ENCODE measurements around the gene CTIF.
"Not testable (repeated sequence)": the region's sequence is repeated elsewhere in the genome, so short reads cannot be mapped to it uniquely, and the experiment has no call there.

The CTIF gene

DNA sequence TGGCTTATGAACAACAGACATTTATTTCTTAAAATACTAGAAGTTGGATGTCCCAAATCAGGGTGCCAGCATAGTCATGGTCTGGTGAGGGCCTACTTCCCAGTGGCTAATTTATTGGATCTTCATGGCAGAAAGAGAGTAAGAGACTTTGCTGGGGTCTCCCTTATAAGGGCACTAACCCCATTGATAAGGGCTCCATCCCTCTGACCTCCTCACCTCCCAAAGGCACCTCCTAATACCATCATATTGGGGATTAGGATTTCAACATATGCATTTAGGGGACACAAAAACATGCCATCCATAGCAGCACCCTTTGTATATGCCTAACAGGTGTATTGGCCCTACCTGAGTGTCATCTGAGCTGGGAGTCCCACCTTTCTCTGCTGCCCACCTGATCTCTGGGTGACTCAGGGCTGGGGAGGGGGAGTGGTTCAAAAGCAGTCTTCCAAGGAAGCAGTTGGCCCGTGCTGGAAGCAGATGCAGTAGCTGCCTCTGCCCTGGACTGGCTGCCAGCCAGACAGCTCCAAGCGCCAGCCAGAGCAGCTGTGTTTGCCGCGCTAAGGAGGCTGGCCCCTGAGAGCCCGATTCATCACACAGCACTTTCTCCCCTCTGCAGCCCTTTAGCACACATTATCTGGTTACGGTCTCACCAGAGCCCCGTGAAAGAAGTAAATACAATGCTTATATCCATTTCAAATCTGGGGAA lies 327.4 kb downstream of the CTIF start:
- no peak for DNase-seq (ENCODE audit: low read depth in 2 of 2)

DNA sequence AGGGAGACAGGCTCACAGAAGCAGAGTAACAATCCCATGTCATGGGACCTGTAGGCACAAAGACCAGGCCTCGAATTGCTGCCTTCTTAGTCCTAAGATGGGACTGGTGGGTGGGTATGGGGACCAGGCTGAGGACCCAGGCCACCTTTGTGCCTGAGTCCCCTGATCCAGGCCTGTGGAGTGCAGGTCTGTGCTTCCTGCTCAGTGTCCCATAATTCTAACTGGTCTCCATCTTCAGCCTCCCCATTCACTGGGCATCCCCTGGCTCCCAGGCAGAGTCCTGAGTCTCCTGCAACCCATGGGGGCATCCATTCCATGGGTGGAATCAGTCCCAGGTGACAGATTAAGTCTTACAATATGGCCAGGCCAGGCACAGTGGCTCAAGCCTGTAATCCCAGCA lies 328.0 kb downstream of the CTIF start:
- no peak for DNase-seq (ENCODE audit: low read depth in 2 of 2)

DNA sequence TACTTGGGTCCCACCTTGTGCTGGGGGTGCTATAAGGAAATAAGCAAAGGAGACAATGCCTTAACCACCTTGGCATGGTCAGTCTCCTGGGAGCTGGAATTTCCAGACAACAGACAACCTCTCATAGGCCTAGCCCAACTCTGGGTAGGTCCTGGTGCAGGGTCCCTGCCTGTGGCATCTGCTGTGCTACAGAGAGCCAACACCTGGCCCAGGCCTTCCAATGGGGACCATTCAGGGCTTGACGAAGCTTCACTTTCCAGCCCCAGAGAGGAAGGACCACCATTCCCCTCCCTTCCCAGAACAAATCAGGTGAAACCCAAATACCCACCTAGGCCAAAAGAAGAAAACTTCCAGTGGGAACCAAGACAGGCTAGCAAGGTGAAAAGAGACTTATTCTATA lies 329.1 kb downstream of the CTIF start:
- no peak for DNase-seq (ENCODE audit: low read depth in 2 of 2)

DNA sequence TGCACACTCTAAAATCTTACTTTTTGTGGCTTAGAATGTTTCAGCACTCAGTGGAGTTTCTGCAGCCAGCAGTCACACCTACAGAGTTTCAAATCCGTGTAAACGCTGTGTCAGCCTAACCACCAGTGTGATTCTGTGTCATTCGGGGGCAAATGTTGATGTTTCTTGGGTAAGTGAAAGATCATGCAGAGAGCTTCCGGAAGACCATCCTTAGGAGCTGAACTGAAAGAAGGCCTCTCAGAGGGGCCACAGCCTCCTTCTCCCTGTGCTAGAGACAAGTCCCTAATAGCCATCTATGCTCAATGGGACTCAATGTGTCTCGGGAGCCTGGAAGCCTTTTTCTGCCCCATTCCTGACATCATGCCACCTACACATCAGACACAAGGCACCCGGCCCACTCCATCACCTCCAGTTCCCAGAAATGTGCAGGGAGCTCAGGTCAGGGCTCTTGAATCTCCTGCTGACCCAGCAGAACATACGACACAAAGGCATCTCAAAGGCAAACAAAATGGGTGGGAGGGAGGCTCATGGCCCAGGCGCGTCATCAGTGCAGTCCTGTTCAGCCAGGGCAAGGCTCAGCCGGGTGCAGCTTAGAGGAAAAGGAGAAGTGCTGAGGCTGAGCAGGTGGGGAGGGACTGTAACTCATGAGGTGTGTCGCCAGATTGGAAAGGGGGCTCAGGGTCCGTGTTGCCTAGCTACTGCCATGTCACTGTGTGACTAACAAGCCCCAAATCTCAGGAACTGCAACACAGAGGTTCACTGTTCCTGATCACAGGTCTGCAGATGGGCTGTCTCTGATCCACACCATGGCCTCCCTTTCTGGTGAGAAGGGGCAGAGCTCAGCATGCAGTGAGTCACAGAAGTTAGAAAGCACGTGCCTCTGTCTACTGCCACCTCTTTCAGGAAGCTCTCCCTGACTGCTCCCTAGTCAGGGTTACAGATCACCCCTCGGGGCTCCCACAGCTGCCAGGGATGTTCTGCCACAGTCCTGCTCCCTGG lies 329.9 kb downstream of the CTIF start:
- DNase-seq (ENCODE audit: low read depth in 2 of 2), result peak; percentile 51

DNA sequence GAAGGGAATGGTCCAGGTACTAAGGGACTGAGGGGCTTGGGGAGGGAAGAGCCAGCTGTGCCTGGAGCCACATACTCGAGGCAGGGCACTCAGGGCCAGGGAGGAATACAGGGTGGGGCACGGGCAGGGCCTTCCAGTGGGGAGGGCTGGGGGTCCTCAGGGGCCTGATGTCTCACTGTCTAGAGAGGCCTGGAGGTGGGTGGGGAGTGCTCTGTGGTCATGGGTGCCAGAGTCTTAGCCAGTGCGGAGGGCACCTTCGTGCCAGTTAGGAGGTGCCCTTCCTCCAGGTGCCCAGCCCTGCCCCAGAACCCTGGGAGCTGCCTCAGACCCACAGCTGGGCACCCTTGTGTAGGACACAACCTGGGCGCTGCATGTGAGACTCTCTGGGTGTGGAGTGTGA lies 330.8 kb downstream of the CTIF start:
- DNase-seq (ENCODE audit: low read depth in 2 of 2), result no peak

DNA sequence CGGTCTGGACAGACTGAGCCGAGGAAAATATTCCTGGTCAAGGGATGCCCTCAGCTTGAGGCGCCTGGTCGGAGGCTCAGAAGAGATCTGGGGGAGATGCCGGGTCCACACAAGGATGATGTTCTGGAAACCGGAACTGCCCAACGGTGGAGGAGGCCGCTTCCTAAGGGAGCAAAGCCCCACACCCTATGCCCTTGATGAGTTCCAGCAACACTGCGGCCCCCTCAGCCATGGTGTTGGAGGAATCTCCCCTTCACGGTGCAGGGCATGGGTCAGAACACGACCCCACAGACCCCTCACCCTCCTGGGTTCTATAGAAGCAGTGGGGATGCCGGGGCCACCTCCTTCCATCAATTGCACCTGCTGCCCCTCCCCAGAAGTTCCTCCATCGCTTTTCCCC lies 332.1 kb downstream of the CTIF start:
- not testable (repeated sequence) for DNase-seq (ENCODE audit: low read depth in 2 of 2)

DNA sequence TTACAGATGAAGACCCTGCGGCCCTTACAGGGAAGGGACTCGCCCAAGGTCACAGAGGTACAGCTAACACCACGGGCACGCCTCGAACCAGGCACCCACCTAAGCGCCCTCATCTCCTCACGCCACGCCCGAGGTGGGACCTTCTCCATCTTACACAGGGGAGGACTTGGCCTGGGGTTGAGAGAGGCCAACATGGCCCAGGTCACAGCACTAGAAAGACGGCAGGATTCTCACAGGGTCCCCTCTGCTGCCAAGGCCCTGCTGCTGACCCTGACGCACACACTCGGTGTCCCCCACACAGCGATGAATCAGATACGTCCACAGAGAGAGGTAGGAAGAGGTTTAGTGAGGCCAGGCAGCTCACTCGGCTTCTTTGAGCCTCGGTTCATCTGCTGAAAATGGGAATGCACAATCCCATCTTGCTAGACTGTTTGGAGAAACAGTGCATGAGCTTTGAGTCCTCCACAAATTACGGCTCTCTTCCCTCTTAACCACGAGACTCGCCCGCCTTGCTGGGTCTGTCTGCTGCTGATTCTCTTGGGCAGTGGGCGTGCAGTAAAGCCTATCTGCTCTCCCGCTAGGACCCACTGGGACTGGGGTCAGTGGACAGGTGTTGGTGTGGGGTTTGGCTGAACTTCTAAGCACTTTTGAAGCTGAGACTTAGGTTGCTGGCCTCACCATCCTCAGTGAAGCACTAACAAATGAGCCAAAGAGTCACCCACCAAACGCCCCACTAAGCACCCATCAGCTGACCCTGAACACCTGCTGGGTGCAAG lies 332.7 kb downstream of the CTIF start:
- DNase-seq (ENCODE audit: low read depth in 2 of 2), result no peak

DNA sequence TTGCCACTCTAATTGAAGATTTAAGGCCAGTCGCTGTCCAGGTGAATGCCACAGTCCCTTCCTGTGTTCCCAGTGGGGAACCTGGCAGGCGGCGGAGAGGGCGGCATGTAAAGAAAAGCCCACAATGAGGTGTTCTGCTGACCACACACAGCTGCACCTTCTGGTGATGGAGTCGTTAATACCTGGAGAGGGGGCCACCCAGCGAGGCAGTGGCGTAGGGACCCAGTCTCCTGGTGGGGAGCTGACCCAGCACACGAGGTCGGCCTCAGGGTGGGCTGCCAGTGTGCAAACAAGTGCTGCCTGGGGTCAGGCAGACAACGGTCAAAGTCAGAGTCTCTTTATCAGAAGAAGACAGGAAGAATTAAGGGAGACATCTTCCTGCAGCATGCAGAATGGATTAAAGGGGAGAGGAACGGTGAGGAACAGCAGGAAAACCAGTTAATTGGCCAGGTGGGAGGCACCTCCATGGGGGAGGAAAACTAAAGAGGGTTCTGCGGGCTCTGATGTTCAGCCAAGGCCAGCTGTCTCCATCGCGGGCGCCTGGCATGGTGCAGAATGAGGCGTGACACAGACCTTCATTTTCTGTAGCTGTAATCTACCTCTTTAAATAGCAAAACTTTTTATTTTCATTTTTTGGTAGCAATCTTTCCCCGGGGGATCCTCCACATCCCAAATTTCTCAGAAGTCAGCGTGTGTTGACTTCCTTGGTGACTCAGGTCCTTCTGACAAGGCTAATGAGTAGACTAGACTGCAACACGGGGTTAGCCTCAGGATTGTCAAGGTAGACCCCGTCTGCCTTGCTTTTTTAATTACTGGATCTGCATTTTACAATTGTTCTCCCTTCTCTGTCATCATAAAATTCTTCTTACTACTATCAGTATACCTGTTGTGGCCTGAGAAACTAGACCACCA lies 333.7 kb downstream of the CTIF start:
- no peak for DNase-seq (ENCODE audit: low read depth in 2 of 2)

DNA sequence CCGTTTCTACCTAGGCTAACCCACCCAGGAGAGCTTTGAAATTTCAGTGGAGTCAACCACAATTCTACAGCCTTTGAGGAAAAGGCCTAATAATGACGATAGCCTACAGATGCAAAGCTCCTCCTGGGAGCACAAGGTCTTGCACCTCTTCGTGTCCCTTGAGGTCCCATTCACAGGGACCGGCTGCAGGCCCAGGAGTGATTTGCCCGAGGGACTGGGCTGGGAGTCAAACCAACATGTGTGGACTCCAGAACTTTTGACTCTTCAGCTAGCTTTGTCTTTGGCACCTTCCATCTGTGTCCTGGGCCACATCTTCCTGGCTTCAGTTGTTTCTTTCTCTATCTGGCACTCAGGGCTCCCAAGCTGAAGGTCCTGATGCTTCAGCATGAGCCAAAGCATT lies 335.4 kb downstream of the CTIF start:
- no peak for DNase-seq (ENCODE audit: low read depth in 2 of 2)

DNA sequence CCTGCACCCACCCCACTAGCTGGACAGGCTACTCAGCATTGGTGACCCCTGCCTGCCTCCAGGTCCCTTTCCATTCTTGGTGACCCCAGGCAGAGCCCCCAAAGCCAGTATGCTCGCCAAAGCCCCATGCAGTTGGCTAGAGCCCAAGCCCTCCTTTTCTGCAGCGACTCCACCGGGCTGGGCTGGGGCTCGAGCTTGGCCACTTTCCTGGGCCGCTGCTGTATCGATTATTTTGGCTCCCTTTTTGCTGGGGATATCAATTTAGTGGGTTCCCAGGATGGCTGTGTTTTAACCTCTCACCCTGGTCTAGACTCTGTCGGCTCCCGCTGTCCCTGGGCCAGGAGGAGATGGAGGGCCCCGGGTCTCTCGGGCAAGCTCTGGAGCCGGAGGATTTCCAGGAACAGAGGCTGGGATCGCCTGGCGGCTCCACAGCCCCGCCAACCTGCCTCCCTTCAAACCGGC lies 335.9 kb downstream of the CTIF start:
- no peak for DNase-seq (ENCODE audit: low read depth in 2 of 2)

DNA sequence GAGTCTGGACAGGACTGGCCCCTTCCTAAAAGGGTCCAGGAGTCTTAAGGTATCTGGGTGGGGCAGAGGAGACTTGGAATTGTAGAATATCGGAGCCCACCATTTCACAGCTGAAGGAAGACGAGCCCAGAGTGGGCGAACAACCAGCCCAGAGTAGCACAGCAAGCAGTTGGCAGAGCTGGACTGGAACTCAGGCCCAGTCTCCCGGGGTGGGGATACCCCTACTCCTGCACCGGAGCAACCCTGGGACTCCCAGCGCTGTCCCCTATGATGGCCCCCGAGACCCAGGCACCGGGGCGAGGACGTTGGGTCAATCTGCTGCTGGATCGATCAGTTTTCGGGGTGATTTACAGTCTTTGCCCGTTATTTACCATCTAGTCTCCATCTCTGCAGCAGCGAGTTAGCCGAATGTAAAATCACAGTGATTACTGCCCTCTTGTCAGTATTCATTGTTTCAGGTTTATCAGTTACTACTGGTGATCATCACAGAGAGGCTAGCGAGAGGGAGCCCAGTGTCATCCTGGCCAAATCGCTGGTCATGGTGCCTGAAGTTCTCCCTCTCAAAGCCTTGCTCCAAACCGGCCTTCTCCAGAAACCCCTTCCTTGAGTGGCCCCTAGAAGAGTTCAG lies 336.6 kb downstream of the CTIF start:
- no peak for DNase-seq (ENCODE audit: low read depth in 2 of 2)

DNA sequence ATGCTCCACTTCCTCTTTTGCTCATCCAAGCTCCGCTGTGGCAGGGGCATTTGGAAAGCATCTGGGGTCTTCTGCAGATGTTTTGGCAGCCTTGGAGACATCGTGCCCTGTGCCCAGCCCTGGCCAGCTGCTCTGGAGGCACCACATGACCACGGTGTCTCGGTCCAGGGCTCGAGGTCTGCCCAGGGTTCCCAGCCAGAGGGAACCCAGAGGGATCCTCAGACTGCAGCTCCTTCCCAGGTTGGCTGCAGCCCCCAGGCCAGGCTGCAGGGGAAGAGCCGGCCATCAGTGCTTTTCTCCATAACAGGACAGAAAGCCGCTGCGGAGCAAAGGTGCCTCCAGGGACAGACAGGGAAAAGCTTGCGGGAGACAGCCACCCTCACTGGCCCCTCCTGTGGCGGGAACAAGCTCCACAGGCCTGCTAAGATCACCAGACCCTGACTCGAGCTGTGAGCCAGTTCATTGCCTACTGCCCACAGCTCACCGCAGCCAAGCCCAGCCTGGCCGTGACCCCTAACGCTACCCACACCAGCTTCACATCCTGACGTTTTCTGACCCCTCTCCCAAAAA lies 337.2 kb downstream of the CTIF start:
- DNase-seq (ENCODE audit: low read depth in 2 of 2), result no peak

DNA sequence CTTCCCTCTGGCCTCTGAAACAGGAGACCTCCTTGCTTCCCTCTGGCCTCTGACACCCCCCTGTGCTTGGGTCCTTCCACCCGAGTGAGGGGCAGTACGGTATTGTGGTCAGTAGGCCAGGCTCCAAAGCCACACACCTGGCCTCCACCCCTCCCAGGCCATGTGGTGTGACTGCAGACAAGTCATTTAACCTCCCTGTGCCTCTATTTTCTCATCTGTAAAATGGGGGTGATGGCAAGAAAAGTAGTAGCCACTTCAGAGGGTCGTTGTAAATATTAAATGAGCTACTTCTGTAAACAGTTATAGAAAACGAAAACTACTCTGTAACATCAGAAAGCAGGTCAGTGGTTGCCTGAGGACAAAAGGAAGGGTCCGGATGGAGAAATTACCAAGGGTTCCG lies 337.8 kb downstream of the CTIF start:
- DNase-seq (ENCODE audit: low read depth in 2 of 2), result no peak

DNA sequence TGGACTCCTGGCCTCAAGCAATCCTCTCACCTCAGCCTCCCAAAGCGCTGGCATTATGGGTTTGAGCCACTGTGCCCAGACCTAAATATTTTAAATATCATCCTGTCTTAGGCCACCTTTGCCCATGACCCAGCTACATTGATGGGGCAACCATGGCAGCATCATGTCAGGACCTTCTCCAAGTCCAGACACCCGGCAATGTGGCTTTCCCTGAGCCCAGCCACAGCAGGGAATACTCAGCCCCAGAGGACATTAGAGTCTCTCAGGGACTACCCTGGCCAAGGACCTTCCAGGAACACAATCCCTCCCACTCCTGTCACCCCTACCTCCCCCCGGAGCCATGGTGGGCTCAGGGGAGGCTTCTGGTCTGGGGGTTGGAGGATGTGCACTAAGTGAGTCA lies 339.1 kb downstream of the CTIF start:
- no peak for DNase-seq (ENCODE audit: low read depth in 2 of 2)

DNA sequence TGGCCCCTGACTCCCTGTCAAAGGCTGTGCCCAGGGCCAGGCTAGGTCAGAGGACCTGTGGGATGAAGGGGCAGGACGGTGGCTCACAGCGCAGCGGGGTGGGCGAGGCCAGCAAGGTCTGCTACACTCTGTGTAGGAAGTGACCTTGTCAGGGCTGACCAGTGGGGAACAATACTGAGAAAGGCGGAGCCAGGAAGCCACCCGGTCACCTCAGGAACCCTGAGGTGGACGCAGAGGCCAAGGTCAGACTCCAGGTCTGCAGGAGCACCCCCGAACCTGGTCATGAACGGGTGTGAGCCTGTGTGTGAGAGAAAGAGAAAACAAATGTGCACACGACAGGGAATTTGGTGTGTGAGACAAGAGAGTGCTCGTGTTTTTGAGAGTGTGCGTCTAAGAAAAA lies 339.6 kb downstream of the CTIF start:
- no peak for DNase-seq (ENCODE audit: low read depth in 2 of 2)

DNA sequence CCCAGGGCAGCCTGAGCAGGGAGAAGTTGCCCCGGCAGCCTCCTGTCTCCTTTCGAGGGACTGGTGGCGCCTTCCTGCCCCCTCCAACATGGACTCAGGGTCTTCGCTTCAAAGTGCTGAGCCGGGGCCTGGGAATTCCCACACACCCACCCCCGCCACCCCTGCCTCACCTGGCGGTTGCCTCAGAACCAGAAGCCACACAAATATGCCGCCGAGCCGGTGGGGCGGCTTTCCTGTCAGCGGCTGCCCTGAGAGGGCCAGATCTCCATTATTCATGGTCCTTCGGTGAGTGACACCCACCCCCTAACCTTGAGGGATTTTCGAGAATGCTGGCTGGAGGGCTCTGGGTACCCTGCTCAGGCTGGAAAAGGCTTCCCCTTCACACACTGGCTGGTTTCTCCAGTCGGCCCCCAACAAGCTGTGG lies 340.2 kb downstream of the CTIF start:
- no peak for DNase-seq (ENCODE audit: low read depth in 2 of 2)

DNA sequence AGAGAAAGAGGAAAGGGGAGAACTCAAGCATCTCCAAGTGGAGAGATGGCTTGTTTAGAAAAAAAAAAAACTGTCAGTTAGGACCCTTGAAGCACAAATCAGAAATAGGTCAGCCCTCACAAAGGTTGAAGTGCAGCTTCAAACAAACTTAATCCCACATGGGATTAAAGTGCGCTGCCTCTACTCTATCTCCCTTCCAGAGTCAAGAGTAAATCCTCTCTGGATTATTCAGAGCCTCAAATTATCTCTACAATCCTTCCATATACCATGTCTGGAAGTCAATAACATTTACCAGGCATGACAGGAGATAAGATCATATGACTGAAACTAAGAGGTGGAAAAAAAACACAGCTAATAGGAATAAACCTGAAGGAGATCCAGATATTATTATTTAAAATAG lies 342.1 kb downstream of the CTIF start:
- DNase-seq (ENCODE audit: low read depth in 2 of 2), result no peak

DNA sequence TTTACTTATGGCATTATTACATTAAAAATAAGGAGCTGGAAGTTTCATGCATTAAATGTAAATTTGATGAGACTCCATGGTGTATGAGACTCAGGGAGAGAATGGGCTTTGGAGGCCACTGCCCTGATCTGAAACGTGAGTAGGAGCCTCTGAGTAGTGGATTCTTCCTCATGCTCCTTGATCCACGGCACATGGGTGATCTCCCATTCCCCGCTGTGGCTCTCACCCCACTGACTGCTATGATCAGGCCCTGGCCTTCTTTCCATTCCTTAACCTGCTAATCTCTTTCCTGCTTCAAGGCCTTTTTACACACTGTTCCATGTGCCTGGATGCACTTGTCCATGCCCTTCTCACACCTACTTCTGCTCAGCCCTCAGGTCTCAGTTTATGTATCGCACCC lies 343.5 kb downstream of the CTIF start:
- no peak for DNase-seq (ENCODE audit: low read depth in 2 of 2)

DNA sequence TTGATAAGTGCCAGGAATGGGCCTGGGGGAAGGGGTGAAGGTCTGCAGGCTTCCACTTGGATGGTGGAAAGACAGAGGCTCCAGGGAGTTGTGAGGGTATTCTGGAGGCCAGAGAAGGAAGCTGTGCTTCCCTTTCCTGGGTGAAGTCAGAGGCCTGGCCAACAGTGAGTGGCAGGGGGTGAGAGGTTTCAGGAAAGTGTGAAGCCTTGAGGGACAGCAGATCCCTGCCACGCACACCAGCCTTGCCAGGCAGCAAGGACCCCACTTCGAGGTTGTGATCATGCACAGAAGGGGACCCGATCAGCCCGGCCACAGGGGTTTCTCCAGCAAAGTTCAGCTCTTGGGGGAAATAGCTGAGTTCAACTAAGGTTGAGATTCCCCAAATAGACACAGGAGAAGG lies 345.5 kb downstream of the CTIF start:
- DNase-seq (ENCODE audit: low read depth in 2 of 2), result no peak

DNA sequence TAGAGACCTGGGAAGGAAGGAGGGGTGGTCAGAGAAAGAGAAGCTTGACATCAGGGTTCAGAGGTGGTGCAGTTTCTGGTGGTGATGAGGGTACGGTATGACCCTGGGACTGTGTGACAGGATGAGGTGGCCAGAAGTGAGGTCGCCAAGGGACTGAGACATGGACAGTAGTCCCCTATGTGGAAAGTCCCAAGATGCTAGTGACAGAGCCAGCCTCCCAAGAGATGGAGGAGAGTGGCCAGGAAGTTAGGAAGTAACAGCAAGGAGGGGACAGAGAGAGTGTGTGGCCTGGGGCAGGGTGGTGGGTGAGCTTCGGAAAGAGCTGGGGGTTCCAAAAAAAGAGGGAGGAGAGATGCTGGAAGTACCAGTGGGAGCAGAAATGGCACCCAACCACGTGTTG lies 345.9 kb downstream of the CTIF start:
- DNase-seq (ENCODE audit: low read depth in 2 of 2), result no peak
